ENCODE measurements around the gene PRKAR2A.
"Not testable (repeated sequence)": the region's sequence is repeated elsewhere in the genome, so short reads cannot be mapped to it uniquely, and the experiment has no call there.

Gene PRKAR2A

GRCh38 chr3:48820612-48821324 lies 26.9 kb downstream of the PRKAR2A start:
- no peaks in the 10 kb centered on the region for H3K27me3 ChIP-seq (ENCODE audit: control insufficient read depth, insufficient read depth, low read length)
- peaks cover 19% of the 10 kb centered on the region for H3K79me2 ChIP-seq
- H3K4me3 ChIP-seq (ENCODE audit: low read depth, low read length) = no peak overlapping the region
- no peak overlapping the region for H2AFZ ChIP-seq
- no peak overlapping the region for H3K27ac ChIP-seq
- H3K36me3 ChIP-seq (ENCODE audit: control insufficient read depth, insufficient read depth, low read length) = no peaks in the 10 kb centered on the region
- no peak overlapping the region for H3K4me2 ChIP-seq (ENCODE audit: low read length)
- peaks cover 16% of the 10 kb centered on the region for H3K4me1 ChIP-seq
- no peak overlapping the region for H3K9ac ChIP-seq
- no peaks in the 10 kb centered on the region for H3K9me3 ChIP-seq (ENCODE audit: control insufficient read depth, low read length)
- TF ChIP-seq CTCF (IDR thresholded peaks at IDR 0.05) = no peak

- Histone ChIP-seq H3K36me3 (ENCODE audit: control insufficient read depth, insufficient read depth, low read length) (no peaks in the 10 kb centered on the region), H3K4me3 (ENCODE audit: low read depth, low read length) (no peak overlapping the region), H3K27me3 (ENCODE audit: control insufficient read depth, insufficient read depth, low read length) (no peaks in the 10 kb centered on the region), H3K27ac (no peak overlapping the region), H3K4me1 (peaks cover 16% of the 10 kb centered on the region), H3K4me2 (ENCODE audit: low read length) (no peak overlapping the region), H3K79me2 (peaks cover 18% of the 10 kb centered on the region), H3K9ac (no peak overlapping the region), H2AFZ (no peak overlapping the region), H3K9me3 (ENCODE audit: control insufficient read depth, low read length) (no peaks in the 10 kb centered on the region)
- TF ChIP-seq CTCF (IDR thresholded peaks at IDR 0.05) = no peak
Measured at GRCh38 chr3:48819234-48820221, 28.1 kb downstream of the PRKAR2A start.

GRCh38 chr3:48811524-48811923 lies 36.1 kb downstream of the PRKAR2A start:
- Histone ChIP-seq H3K27me3 (ENCODE audit: control insufficient read depth, insufficient read depth, low read length) (no peaks in the 10 kb centered on the region), H3K36me3 (ENCODE audit: control insufficient read depth, insufficient read depth, low read length) (no peaks in the 10 kb centered on the region), H3K4me3 (ENCODE audit: low read depth, low read length) (no peak overlapping the region), H3K4me2 (ENCODE audit: low read length) (no peak overlapping the region), H2AFZ (no peak overlapping the region), H3K4me1 (peaks cover 6% of the 10 kb centered on the region), H3K79me2 (peaks cover 35% of the 10 kb centered on the region), H3K9ac (no peak overlapping the region), H3K9me3 (ENCODE audit: control insufficient read depth, low read length) (no peaks in the 10 kb centered on the region), H3K27ac (no peak overlapping the region)
- TF ChIP-seq CTCF (IDR thresholded peaks at IDR 0.05) = no peak

- Histone ChIP-seq H3K79me2 (peaks cover 23% of the 10 kb centered on the region), H3K27me3 (ENCODE audit: control insufficient read depth, insufficient read depth, low read length) (no peaks in the 10 kb centered on the region), H3K4me2 (ENCODE audit: low read length) (no peak overlapping the region), H3K36me3 (ENCODE audit: control insufficient read depth, insufficient read depth, low read length) (no peaks in the 10 kb centered on the region), H3K27ac (no peak overlapping the region), H3K9me3 (ENCODE audit: control insufficient read depth, low read length) (no peaks in the 10 kb centered on the region), H3K9ac (no peak overlapping the region), H3K4me3 (ENCODE audit: low read depth, low read length) (no peak overlapping the region), H3K4me1 (no peaks in the 10 kb centered on the region), H2AFZ (no peak overlapping the region)
- TF ChIP-seq CTCF (IDR thresholded peaks at IDR 0.05) = no peak
Measured at GRCh38 chr3:48804930-48805329, 42.7 kb downstream of the PRKAR2A start.

GRCh38 chr3:48800831-48801230 lies 46.8 kb downstream of the PRKAR2A start:
- peaks cover 19% of the 10 kb centered on the region for H3K79me2 ChIP-seq
- not testable (repeated sequence) for H3K36me3 ChIP-seq (ENCODE audit: control insufficient read depth, insufficient read depth, low read length); H3K9ac ChIP-seq; H3K4me2 ChIP-seq (ENCODE audit: low read length); H3K27me3 ChIP-seq (ENCODE audit: control insufficient read depth, insufficient read depth, low read length); H2AFZ ChIP-seq; H3K27ac ChIP-seq; H3K9me3 ChIP-seq (ENCODE audit: control insufficient read depth, low read length); H3K4me3 ChIP-seq (ENCODE audit: low read depth, low read length); H3K4me1 ChIP-seq

All from parathyroid adenoma (tissue), 2 donors.